NCI-H510A treated with DMSO at 0.1 percent for 48 hours (cell line): Measurements from ENCODE around the gene AP1S3.
"Not testable (repeated sequence)": the region's sequence is repeated elsewhere in the genome, so short reads cannot be mapped to it uniquely, and the experiment has no call there.

ENCODE experiments used
- DNase-seq: peaks from one replicate; lab custom pipeline; 2025; lab: John Stamatoyannopoulos, UW

The AP1S3 gene

DNA sequence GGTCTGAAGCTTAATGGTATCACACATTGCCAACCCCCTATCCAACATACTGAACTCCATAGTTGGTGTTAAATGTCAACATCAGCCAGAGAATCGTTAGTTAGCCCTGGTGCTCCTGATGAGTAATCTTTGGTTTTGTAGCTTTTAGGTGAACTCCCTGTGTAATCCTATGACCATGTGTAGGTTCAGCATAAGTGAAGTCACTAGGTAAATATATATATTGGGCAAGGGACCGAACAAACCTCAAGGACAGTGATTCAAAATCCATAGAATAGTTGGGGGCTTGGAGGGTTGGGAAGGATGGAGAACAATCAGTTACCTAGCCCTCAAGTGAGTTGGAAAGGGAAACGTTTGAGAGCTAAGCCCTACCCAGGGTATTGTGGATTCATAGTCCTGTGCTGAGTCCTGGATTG is 16.0 kb upstream of the AP1S3 start:
- DNase-seq, result no peak

DNA sequence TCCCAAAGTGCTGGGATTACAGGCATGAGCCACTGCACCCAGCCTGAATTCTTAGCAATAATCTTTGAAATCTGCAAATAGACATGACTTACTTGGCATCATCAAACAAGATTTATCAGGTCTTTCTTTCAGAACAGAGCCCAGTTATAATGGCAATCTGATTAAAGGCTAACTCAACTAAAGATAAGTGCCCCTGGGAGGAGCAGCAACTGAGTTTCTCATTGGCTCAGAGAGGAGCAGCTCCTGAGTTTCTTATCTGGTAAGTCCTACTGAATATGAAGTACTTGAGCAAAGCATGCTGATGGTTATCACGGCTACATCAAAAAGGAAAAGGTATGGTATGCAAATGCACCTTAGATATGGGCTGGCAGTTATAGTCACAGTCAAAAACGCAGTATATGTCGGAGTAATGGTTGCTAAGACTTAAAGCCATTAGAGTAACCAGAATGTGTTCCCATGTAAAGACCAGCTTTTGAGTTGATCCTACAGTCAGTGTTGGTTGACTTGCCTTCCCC is 15.0 kb upstream of the AP1S3 start:
- DNase-seq, result no peak

DNA sequence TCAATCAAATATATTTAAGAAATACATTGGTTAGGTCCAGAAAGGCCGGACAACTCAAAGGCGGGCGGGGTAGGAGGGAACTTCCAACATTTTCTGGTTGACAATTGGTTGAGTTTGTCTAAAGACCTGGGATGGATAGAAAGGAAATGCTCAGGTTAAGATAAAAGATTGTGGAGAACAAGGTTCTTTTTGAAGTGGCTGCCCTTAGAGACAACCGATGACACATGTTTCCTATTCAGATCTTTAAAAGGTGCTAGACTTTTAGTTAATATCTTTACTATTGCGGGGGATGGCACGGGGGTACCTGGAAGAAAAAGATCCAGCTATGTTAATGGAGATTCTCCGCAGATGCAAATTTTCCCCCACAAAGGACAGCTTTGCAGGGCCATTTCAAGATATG is 10.0 kb upstream of the AP1S3 start:
- DNase-seq, result no peak

DNA sequence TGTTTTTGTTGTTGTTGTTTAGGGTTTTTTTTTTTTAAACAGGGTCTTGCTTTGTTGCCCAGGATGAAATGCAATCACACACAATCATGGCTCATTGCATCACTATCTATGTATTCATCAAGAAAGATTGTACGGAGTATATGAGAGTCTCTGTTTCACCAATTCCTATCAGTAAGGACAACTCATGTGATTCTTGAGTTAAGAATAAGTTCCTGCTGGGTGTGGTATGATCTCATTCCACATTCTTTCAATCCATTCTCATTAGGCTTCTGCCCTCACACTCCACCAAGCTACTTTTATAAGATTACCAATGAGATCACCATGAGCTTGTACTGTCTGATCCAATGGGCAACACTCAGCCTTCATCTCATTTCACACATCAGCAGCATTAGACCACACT is 9.1 kb upstream of the AP1S3 start:
- DNase-seq, result no peak

DNA sequence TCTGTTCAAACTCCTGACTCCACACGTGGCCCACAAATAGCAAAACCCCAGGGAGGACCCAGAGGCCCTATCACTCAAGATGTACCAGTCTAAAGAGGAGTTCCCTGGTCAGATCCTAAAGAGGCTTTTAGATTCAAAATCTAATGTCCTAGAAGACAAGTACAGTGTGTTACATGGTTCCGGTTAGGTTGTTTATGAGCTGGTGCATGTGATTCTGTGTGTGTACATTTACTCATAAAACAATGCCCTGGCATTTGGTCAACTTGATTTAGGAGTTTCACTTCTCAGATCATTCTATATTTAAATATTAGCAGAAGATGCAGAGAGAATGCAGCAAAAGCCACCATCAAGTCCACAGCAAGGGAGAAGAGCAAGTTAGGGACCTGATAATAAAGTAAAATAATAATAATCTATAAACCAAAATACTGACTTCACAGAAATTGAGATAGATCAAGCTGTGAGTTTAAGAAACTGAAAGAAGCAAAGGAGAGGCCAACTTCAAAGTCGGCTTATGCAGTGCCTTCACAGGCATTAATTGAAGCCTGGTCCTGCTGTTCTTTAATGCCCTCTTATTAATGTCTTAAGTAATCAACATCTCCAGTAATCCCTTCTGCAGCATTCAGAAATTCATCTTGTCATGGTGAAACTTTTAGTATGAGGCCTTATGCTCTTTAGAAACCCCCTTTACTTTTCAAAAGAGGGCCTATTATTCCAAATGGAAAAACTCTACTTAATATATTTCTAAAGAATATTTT is 4.2 kb upstream of the AP1S3 start:
- no peak for DNase-seq

DNA sequence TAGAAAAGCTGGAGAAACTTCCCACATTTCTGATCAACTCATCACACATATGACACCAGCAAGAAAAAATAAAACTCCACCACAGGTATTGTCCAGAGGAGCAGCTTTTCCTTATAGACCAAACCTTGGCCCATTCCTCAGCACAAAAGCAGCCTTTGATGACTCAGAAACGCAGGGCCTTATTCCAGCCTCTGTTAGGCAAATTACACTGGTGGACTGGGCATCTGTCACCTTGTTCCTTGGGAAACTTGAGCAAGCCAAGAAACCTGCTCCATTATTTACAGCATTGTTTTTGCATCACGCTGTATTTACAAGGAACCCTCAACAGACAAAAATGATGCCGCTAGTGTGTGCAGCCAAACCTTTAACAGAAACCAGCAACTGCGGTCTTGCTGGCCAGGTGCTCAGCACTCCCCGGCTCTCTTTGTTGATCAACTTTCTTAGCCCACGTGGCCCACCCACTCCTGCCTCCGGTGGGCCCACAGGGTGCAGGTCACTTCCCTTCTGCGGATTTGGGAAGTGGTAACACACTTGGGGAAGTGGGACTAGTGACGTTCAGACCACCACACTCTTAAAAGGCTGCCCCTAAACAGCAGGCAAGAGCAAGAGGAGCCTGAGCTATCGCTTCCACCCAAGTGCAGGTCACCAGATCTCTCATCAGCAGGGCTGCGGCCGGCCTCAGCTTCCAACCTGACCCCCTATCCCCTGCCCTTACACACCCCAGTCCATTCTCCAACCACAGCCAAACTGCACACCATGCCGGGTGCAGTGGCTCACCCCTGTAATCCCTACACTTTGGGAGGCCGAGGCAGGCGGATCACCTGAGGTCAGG is 1.5 kb downstream of the AP1S3 start:
- DNase-seq, result no peak

DNA sequence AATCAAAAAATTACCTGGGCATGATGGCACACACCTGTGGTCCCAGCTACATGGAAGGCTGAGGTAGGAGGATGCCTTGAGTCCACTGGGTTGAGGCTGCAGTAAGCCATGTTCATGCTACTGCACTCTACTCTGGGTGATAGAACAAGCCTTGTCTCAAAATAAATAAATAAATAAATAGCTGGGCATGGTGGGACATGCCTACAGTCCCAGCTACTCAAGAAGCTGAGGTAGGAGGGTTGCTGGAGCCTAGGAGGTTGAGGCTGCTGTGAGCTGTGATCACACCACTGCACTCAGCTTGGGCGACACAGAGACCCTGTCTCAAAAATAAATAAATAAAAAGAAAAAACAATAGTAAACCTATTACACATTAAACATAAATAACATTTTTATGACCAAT is 3.0 kb downstream of the AP1S3 start:
- no peak for DNase-seq

DNA sequence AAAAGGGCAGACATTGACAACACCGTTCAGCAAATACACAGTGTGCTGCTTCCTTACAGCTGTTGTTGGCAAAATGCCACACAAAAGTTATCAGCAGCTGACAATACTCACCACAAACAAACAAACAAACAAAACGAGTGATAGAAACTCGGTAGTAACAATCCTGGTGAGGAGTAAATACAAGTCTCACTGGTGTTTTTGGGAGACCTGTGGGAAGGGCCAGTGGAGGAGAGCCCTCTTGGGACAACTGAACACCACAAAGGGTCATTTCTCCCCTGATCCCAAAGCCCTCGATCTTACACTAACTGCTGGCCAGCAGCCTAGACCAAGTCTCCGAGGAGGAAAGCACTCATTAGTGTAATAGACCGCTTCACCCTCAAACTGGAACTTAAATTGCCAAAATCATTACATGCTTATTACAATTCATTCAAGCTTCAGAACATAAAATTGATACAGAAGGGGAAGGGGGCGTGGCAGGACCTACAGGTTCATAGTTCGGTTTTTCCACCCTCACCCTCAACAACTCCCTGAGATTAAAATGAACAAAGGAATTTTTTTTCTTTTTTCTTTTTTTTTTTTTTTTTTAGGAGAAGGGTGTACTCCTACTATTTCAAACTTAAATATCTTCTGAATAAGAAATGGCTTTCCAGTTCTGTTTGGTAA is 5.0 kb downstream of the AP1S3 start:
- no peak for DNase-seq

DNA sequence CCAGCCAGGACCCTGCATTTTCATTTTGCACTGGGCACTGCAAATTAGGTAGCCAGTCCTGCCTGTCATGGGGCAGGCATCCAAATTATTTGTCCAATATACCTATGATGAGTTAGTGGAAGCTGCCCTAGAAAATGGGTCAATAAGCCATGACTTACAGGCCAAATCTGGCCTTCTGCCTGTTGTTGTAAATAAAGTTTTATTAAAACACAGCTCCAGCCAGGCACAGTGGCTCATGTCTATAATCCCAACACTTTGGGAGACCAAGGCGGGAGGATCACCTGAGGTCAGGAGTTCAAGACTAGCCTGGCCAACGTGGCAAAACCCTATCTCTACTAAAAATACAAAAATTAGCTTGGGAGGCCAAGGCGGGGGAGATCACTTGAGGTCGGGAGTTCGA is 8.3 kb downstream of the AP1S3 start:
- no peak for DNase-seq

DNA sequence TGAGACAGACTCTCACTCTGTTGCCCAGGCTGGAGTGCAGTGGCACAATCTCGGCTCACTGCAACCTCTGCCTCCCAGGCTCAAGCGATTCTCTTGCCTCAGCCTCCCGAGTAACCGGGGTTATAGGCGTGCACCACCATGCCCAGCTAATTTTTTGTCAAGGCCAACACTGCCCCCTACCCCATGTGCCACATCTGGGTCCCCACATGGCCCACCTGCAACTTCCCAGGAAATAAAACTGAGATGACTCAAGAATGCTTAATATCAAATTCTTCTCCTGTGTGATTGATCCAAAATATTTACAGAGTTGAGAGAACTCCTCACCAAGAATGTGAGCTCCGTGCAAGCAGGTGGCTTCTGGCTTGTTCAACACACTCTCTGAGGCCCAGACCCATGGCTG is 9.1 kb downstream of the AP1S3 start:
- DNase-seq, result no peak

DNA sequence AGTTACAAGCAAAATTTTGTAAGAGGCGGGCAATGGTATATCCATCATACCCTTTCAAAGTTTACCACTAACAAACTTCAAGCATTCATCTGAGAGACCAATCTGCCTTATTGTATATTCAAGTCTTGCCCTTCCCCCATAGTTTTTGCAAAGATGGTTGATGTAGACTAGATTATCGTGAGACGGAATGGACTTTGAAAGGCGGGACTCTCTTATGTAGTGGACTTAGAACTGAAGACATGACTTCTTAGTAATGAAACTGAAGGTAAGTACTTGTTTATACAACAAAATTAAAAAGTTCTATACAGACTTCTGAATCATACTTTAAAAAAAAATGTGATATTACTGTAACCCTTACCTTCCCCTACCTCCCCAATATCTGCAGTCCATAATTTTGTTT is 10.4 kb downstream of the AP1S3 start:
- no peak for DNase-seq

DNA sequence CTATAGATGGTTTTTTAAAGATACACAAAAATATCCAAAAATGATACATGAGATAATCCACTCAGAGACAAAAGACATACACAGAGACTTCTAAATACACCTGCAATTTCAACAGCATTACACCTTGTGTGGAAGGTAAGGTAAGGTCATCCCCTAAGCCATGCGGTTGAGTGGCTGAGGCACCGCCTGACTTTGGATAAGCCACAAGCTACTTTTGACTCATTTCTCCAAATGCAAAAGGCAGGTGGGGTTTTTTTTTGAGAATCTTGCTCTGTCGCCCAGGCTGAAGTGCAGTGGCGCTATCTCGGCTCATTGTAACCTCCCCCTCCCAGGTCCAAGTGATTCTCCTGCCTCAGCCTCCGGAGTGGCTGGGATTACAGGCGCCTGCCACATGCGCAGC is 13.1 kb downstream of the AP1S3 start:
- no peak for DNase-seq

DNA sequence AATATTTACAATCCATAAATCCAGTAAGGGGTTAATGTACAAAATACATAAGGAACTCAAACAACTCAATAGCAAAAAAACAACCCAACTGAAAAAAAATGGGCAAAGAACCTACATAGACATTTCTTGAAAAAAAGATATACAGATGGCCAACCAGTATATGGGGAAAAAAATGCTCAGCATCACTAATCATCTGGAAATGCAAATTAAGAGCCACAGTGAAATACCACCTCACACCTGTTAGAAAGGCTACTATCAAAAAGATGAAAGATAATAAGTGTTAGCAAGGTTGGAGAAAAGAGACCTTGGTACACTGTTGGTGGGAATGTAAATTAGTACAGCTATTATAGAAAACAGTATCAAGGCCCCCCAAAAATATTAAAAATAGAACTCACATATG is 14.6 kb downstream of the AP1S3 start:
- no peak for DNase-seq

DNA sequence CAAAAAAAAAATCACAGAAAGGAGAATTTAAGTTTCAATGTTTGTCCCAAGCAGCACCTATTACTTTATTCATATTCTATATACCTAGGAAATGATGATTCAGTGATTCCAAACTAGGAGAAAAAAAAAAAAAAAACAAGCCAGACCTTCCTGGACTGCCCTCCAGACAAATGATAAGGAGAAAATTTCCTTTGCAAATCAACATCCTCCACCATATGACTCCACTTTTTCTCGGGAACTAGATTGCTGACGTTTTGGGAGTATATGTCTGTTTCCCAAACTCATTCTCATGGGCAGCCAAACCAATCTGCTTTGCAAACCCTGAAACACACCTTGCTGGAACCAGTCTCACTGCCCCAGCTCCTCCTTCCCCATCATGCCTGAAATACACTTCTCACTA is 16.8 kb downstream of the AP1S3 start:
- DNase-seq, result no peak

DNA sequence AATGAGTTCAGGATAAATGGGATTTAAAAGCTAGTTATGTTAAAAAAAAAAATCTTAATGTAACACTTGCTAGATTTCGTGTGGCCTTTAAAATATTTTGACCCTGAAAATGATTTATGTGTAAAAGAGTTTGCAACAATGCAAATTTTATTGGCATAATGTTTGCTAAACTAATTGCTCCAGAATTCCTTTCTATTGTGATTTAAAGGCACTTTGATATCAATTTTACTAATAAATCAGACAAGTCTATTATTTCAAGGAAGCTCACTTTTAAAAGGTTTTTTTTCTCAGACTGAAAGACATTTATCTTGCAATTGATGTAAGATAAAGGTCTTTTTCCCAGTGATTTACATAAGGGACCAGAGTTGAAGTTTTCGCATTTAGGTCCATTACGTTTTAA is 17.5 kb downstream of the AP1S3 start:
- DNase-seq, result no peak

DNA sequence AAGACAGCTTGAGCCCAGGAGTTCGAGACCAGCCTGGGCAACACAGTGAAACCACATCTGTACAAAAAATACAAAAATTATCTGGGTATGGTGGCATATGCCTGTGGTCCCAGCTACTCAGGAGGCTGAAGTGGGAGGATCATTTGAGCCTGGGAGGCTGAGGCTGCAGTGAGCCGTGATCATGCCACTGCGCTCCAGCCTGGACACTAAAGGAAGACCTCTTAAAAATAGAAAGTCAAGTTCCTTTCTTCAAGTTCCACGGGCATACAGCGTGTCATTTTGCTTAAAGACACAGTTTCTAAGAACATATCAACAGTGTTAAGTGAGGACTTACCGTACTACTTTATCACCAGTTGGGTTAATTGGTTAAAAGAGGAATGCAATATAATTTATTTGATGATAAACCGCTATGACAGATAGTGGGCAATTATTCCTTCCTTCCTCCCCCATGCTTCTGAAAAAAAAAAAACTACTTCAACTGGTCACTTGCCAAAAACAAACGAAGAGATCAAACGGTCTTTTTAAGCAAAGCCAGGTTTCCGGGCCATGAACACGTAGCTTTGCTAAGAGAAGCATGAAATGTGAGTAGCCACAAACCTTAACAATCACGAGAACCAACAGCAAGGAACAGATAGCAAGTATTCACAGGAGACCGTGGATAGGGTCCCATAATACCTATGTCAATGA is 21.4 kb downstream of the AP1S3 start:
- no peak for DNase-seq

DNA sequence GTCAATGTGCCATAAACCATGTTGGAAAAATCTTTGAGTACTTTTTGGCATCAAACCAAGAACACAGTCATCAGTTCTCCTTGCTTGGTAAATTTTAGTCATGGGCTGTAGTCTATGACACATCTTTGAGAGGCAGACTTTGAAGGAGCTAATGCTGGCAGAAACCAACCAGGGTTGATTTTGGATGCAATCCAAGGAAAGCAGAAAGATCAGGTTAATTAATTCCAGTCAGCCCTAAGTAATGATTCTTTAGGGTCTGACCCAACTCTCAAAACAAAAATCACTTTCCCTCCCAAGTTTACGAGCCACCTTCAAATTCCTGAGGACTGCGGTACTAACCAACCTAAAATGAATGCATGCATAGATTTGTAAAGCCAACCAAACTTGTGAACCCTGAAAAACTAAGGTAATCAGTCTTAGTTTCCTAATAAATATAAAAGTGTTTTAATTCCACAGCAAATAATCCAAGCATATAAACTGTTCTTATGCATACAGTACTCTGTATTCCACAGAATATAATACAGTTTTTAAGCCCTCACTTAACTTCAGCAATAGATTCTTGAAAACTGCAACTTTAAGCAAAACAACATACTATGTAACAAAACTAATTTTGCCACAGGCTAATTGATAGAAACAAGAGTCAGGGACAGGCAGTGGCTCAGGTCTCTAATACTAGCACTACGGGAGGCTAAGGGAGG is 22.0 kb downstream of the AP1S3 start:
- DNase-seq, result peak; percentile 10

DNA sequence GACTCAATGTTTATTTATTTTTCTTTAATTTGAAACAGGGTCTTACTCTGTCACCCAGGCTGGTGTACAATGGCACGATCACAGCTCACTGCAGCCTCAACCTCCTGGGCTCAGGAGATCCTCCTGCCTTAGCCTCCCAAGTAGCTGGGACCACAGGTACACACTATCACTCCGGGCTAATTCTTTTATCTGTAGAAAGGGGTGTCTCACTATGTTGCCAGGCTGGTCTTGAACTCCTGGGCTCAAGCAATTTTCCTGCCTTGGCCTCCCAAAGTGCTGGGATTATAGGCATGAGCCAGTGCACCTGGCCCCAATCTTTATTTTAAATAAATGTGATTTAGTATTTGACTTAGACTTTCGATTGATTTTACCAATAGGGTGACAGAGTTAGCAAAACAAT is 22.6 kb downstream of the AP1S3 start:
- DNase-seq, result not testable (repeated sequence)

DNA sequence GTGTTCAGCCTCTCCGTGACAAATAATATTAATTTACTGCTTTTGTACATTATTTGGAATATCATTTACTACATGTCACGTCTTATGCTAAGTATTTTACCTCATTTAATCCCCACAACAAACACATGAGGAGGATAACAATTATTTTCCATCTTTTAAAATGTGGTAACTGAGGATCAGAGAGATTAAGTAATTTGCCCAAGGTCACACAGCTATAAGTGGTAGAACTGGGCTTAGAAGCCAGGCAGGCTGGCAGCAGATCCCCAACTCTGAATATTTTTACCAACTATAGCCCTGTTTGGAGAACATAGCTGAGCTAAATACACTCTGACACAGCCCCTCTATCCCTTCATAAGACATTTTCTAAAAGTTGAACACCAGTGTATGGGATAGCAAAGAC is 24.1 kb downstream of the AP1S3 start:
- no peak for DNase-seq

DNA sequence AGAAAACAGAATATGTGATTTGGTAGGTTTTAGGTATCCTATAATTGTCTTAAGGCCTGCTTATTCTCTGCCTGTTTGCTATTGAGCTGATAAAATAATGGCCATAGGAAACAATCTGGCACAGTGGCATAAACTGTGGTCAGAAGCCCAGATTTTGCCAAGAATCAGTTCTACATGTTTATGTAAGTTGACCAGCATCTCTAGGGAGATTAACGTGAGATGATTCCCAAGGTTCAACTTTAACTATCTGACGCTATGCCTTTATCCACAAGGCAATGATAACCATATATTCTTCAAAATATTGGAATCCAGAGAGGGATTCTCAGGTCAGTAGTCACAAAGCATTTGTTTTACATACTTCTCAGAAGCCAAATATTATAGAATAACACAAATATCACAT is 25.6 kb downstream of the AP1S3 start:
- DNase-seq, result no peak

DNA sequence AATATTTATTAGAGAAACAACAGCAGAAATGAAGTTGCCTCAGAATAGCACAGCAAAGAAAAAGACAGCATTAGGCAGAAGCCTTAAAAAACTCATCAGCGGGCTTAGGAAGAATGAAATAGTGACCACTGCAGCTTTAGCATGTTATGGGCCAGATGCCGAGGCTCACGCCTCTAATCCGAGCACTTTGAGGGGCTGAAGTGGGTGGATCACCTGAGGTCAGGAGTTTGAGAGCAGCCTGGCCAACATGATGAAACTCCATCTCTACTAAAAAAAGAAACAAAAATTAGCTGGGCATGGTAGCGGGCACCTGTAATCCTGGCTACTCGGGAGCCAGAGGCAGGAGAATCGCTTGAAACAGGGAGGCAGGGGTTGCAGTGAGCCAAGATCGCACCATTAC is 32.4 kb downstream of the AP1S3 start:
- DNase-seq, result no peak

DNA sequence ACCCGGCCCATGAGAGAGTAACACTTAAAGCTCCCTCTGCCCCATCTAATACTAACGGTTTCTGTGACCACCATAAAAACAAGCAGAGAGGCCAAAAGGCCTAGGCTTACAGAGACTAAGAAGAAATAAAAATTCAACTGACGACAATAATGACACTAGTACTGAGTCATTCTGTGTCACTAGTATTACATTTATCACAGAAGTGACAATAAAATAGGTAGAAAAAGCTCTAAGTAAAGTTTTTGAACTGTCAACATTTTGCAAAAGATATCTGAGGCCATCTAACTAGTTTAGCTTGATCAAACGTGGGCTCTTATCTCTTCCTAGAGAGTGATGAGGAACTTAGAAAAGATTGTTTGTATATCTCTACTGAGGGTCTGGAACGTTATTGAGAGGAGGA is 35.6 kb downstream of the AP1S3 start:
- no peak for DNase-seq
